ENCODE measurements around the gene BNIP2. TPM values are rescaled to one million over a fixed set of nuclear protein-coding genes. Genes with fewer than 3 reads are reported as not detected.

The BNIP2 gene
- total RNA-seq (2021) (58.1 and 59.3 TPM in 2 replicates), Bru-seq, nascent RNA (percentile 94 among the genes with signal in this experiment), BruChase-seq, experiment 1, labeled RNA remaining after a 2-hour chase (percentile 97 among the genes with signal in this experiment), BruChase-seq, experiment 2, labeled RNA remaining after a 6-hour chase (percentile 95 among the genes with signal in this experiment)
- long read RNA-seq, full-length matches to known transcripts: 96 of 115 reads
- long read RNA-seq, partial matches to known transcripts: 10 of 115 reads
- long read RNA-seq, other reads (novel, unspliced or antisense): 9 of 115 reads

- no peak for TF ChIP-seq CTCF (conservative IDR thresholded peaks at IDR 0.05; ENCODE audit: low read depth, low read length)
- no peak for TF ChIP-seq EZH2 (IDR thresholded peaks at IDR 0.05; ENCODE audit: borderline replicate concordance, low read depth, low read length, poor library complexity, severe bottlenecking)
- intact Hi-C loops (cut with micrococcal nuclease; ENCODE audit: unreplicated experiment): no loop called here
- Histone ChIP-seq H3K27me3 (replicated peaks; ENCODE audit: insufficient read depth, low read depth, low read length, poor library complexity) (no peaks in the 10 kb centered on the region), H3K27ac (ENCODE audit: low read depth, low read length, poor library complexity, severe bottlenecking) (peak within 1 kb of the TSS; percentile 96), H3K4me1 (ENCODE audit: insufficient read depth, low read length, poor library complexity, severe bottlenecking) (peaks cover 22% of the 10 kb centered on the region), H3K9me3 (ENCODE audit: low read depth, low read length, poor library complexity, severe bottlenecking) (no peaks in the 10 kb centered on the region), H3K4me3 (ENCODE audit: low read depth, low read length, poor library complexity, severe bottlenecking) (peak within 1 kb of the TSS; percentile 92), H3K36me3 (ENCODE audit: insufficient read depth, low read length, poor library complexity, severe bottlenecking) (peaks cover 8% of the 10 kb centered on the region)
- DNase-seq (ENCODE audit: low spot score): peak; percentile 99
- BruUV-seq (replicated peaks): TSS peak; percentile 42
- CTCF ChIA-PET: interaction anchor here (0.6 to 0.9 kb wide), 4 partner anchors 12 to 832 kb away, joined by 3 to 10 read pairs (median 4); no protein-coding TSS in a partner anchor
- POLR2A ChIA-PET (ENCODE audit: low non-redundant PET): no interaction called here
Observed at GRCh38 chr15:59688782-59689625, at the start of gene BNIP2. BNIP2 (minus strand) TSS chr15:59689320; CDS start chr15:59682457, 6,863 bp downstream.

- ChIA-PET CTCF (no interaction called here), POLR2A (ENCODE audit: low non-redundant PET) (no interaction called here)
- no peak for DNase-seq (ENCODE audit: low spot score)
- Histone ChIP-seq H3K27ac (ENCODE audit: low read depth, low read length, poor library complexity, severe bottlenecking) (no peak overlapping the region), H3K4me3 (ENCODE audit: low read depth, low read length, poor library complexity, severe bottlenecking) (no peak overlapping the region), H3K27me3 (replicated peaks; ENCODE audit: insufficient read depth, low read depth, low read length, poor library complexity) (no peaks in the 10 kb centered on the region), H3K36me3 (ENCODE audit: insufficient read depth, low read length, poor library complexity, severe bottlenecking) (no peaks in the 10 kb centered on the region), H3K9me3 (ENCODE audit: low read depth, low read length, poor library complexity, severe bottlenecking) (peaks cover 2% of the 10 kb centered on the region), H3K4me1 (ENCODE audit: insufficient read depth, low read length, poor library complexity, severe bottlenecking) (no peaks in the 10 kb centered on the region)
- BruUV-seq (replicated peaks): no TSS peak
- TF ChIP-seq EZH2 (IDR thresholded peaks at IDR 0.05; ENCODE audit: borderline replicate concordance, low read depth, low read length, poor library complexity, severe bottlenecking): no peak
- no peak for TF ChIP-seq CTCF (conservative IDR thresholded peaks at IDR 0.05; ENCODE audit: low read depth, low read length)
- intact Hi-C loops (cut with micrococcal nuclease; ENCODE audit: unreplicated experiment): no loop called here
Observed at GRCh38 chr15:59738676-59739075, 49.6 kb upstream of the BNIP2 start.

- TF ChIP-seq CTCF (conservative IDR thresholded peaks at IDR 0.05; ENCODE audit: low read depth, low read length): no peak
- TF ChIP-seq EZH2 (IDR thresholded peaks at IDR 0.05; ENCODE audit: borderline replicate concordance, low read depth, low read length, poor library complexity, severe bottlenecking): no peak
- POLR2A ChIA-PET (ENCODE audit: low non-redundant PET): no interaction called here
- intact Hi-C loops (cut with micrococcal nuclease; ENCODE audit: unreplicated experiment): no loop called here
Observed at GRCh38 chr15:59736181-59736580, 47.1 kb upstream of the BNIP2 start.

More at GRCh38 chr15:59736181-59736580, 47.1 kb upstream of the BNIP2 start:
- Histone ChIP-seq H3K9me3 (ENCODE audit: low read depth, low read length, poor library complexity, severe bottlenecking) (no peaks in the 10 kb centered on the region), H3K27me3 (replicated peaks; ENCODE audit: insufficient read depth, low read depth, low read length, poor library complexity) (peaks cover 9% of the 10 kb centered on the region), H3K4me1 (ENCODE audit: insufficient read depth, low read length, poor library complexity, severe bottlenecking) (no peaks in the 10 kb centered on the region), H3K36me3 (ENCODE audit: insufficient read depth, low read length, poor library complexity, severe bottlenecking) (no peaks in the 10 kb centered on the region), H3K4me3 (ENCODE audit: low read depth, low read length, poor library complexity, severe bottlenecking) (no peak overlapping the region), H3K27ac (ENCODE audit: low read depth, low read length, poor library complexity, severe bottlenecking) (no peak overlapping the region)
- no peak for DNase-seq (ENCODE audit: low spot score)
- BruUV-seq (replicated peaks): no TSS peak
- CTCF ChIA-PET: no interaction called here

Data from A673 (cell line).